PC-3 (cell line): ENCODE measurements around the gene ZFHX3.

Experiments
- CTCF ChIP-seq: fragments of 300-600 bp; sonication (generic); conservative IDR thresholded peaks from 2 replicates; pipeline ENCODE4 v1.5.1; 2017; ENCODE audit warnings: antibody characterized with exemption, low read depth, mild to moderate bottlenecking, low read length
- EZH2 ChIP-seq: fragments of 300-600 bp; sonication (generic); IDR thresholded peaks from one replicate; pipeline ENCODE4 v1.6.1; 2017; ENCODE audit warnings: antibody characterized with exemption, mild to moderate bottlenecking, low read length; ENCODE audit not compliant: unreplicated experiment
- EZH2phosphoT487 ChIP-seq: fragments of 300-600 bp; sonication (generic); IDR thresholded peaks from 2 replicates; pipeline ENCODE4 v1.6.1; 2018; ENCODE audit warnings: mild to moderate bottlenecking, antibody characterized with exemption, low read length, borderline replicate concordance

- TF ChIP-seq CTCF (no peak), EZH2phosphoT487 (no peak), EZH2 (no peak)
Measured at GRCh38 chr16:72785171-72785570, 262.8 kb downstream of the ZFHX3 start.
